Endothelial cell of umbilical vein (primary cell): ENCODE results near the gene XRRA1. TPM values are rescaled to one million over a fixed set of nuclear protein-coding genes. Genes with fewer than 3 reads are reported as not detected.
A peak's percentile ranks its signal among the peaks of the same experiment; 100 is the strongest.

Experiments used
- BruUV-seq: library from RNA; stranded (reverse); fragments of 400-500 nt; replicated peaks from 2 replicates; lab custom pipeline; 2021; lab: Mats Ljungman, UMichigan
- CTCF ChIA-PET: fragments of 300-600, 350-600 bp; sonication (Branson Sonifier 250); formaldehyde crosslinking; loops from one replicate; lab custom pipeline; 2021; ENCODE audit warnings: antibody characterized with exemption, inconsistent platforms; lab: Charles Lee
- POLR2A ChIA-PET: fragments of 300-600, 350-600 bp; sonication (Branson Sonifier 250); formaldehyde crosslinking; loops from one replicate; lab custom pipeline; 2021; ENCODE audit warnings: antibody characterized with exemption, inconsistent platforms; lab: Charles Lee
- DNase-seq: peaks from one replicate; pipeline ENCODE4 v3.0.0-alpha.2; 2011; ENCODE audit warnings: low read depth, low spot score
- FAIRE-seq: peaks from 2 replicates; lab custom pipeline; 2011; peaks lifted over from hg19 to GRCh38; lab: Jason Lieb, UNC
- H2AFZ ChIP-seq: 2 replicates; pipeline ENCODE4 v1.6.0; 2012; ENCODE audit warnings: low read depth, low read length, control low read depth, inconsistent platforms
- H3K27ac ChIP-seq: 2 replicates; pipeline ENCODE4 v1.5.1; 2011; ENCODE audit warnings: low read depth, mild to moderate bottlenecking, control low read depth, low read length, moderate library complexity; ENCODE audit not compliant: insufficient read depth
- H3K27me3 ChIP-seq, 2 experiments: 2 replicates each; pipeline versions ENCODE4 v1.6.0 to v1.6.1; 2011; ENCODE audit warnings: low read length in 2 of 2, mixed read lengths in 1 of 2; ENCODE audit not compliant: control insufficient read depth in 2 of 2, insufficient read depth in 2 of 2
- H3K36me3 ChIP-seq, 2 experiments: 2 replicates in 1 of 2; 3 replicates in 1 of 2; pipeline ENCODE4 v1.5.1; 2011; ENCODE audit warnings: low read length in 2 of 2, mild to moderate bottlenecking in 1 of 2, moderate library complexity in 1 of 2; ENCODE audit not compliant: control insufficient read depth in 2 of 2, insufficient read depth in 2 of 2; ENCODE audit errors: extremely low read depth in 1 of 2
- H3K4me1 ChIP-seq: 3 replicates; pipeline ENCODE4 v1.5.1; 2011; ENCODE audit warnings: mild to moderate bottlenecking, low read length; ENCODE audit not compliant: control insufficient read depth, insufficient read depth; ENCODE audit errors: extremely low read depth
- H3K4me2 ChIP-seq: 2 replicates; pipeline ENCODE4 v1.6.1; 2011; ENCODE audit warnings: low read length, control low read depth, mixed read lengths; ENCODE audit not compliant: insufficient read depth
- H3K4me3 ChIP-seq, 3 experiments: fragments of 200-600 bp in 1 of 3; sonication (generic), shearing (Covaris generic) in 1 of 3; replicated peaks in 1 of 3; 2 replicates each; pipeline ENCODE4 v1.5.1; 2011 to 2016; ENCODE audit warnings: control low read depth in 3 of 3, low read length in 3 of 3, mild to moderate bottlenecking in 2 of 3, inconsistent platforms in 1 of 3, low read depth in 1 of 3, moderate library complexity in 1 of 3; ENCODE audit not compliant: insufficient read depth in 1 of 3
- H3K79me2 ChIP-seq: 2 replicates; pipeline ENCODE4 v1.6.0; 2012; ENCODE audit warnings: low read length, inconsistent platforms; ENCODE audit not compliant: control insufficient read depth, insufficient read depth
- H3K9ac ChIP-seq: replicated peaks from 2 replicates; pipeline ENCODE3; 2011; ENCODE audit warnings: low read length, control low read depth; ENCODE audit not compliant: insufficient read depth; ENCODE audit errors: extremely low read depth
- H3K9me1 ChIP-seq: replicated peaks from 3 replicates; pipeline ENCODE4 v1.6.0; 2011; ENCODE audit warnings: mild to moderate bottlenecking, low read length; ENCODE audit not compliant: control insufficient read depth, insufficient read depth; ENCODE audit errors: extremely low read depth
- H3K9me3 ChIP-seq: replicated peaks from 2 replicates; pipeline ENCODE4 v1.5.1; 2012; ENCODE audit warnings: low read length, inconsistent platforms; ENCODE audit not compliant: control insufficient read depth, insufficient read depth
- H4K20me1 ChIP-seq: replicated peaks from 2 replicates; pipeline ENCODE3; 2011; ENCODE audit warnings: mild to moderate bottlenecking, low read length; ENCODE audit not compliant: control insufficient read depth, insufficient read depth; ENCODE audit errors: extremely low read depth
- CTCF ChIP-seq, 2 donors: IDR thresholded peaks; 1 replicate in 1 of 2; 2 replicates in 1 of 2; pipeline ENCODE4 v1.5.1; 2011; ENCODE audit warnings: low read length in 2 of 2, mild to moderate bottlenecking in 2 of 2, moderate library complexity in 2 of 2, control low read depth in 1 of 2, inconsistent platforms in 1 of 2, low read depth in 1 of 2; ENCODE audit not compliant: insufficient read depth in 1 of 2; ENCODE audit errors: extremely low read depth in 1 of 2
- EZH2 ChIP-seq: IDR thresholded peaks from 2 replicates; pipeline ENCODE4 v1.6.1; 2012; ENCODE audit warnings: borderline replicate concordance, low read depth, mild to moderate bottlenecking, moderate library complexity, low read length, inconsistent platforms; ENCODE audit not compliant: severe bottlenecking
- FOS ChIP-seq: IDR thresholded peaks from 2 replicates; pipeline ENCODE4 v1.6.1; 2011; ENCODE audit warnings: mild to moderate bottlenecking, low read length, moderate library complexity, borderline replicate concordance; ENCODE audit not compliant: insufficient read depth
- GATA2 ChIP-seq: IDR thresholded peaks from 2 replicates; pipeline ENCODE4 v1.7.0; 2011; ENCODE audit warnings: low read depth, mild to moderate bottlenecking, moderate library complexity, mixed read lengths, low read length; ENCODE audit not compliant: insufficient read length, insufficient read depth
- JUN ChIP-seq: IDR thresholded peaks from 2 replicates; pipeline ENCODE4 v1.6.1; 2011; ENCODE audit warnings: borderline replicate concordance, low read depth; ENCODE audit not compliant: insufficient read length, insufficient read depth
- MAX ChIP-seq: IDR thresholded peaks from 2 replicates; pipeline ENCODE4 v1.6.1; 2011; ENCODE audit not compliant: insufficient read depth, insufficient read length
- MYC ChIP-seq: IDR thresholded peaks from one replicate; pipeline ENCODE4 v1.6.1; 2011; ENCODE audit warnings: mild to moderate bottlenecking, low read depth, low read length
- POLR2A ChIP-seq: IDR thresholded peaks from 2 replicates; pipeline ENCODE4 v1.6.1; 2012; ENCODE audit warnings: low read depth, mild to moderate bottlenecking, control low read depth, low read length
- POLR2AphosphoS5 ChIP-seq: IDR thresholded peaks from 2 replicates; pipeline ENCODE4 v1.6.1; 2012; ENCODE audit warnings: low read depth, mild to moderate bottlenecking, control low read depth, low read length, moderate library complexity; ENCODE audit not compliant: insufficient read depth
- dilution Hi-C: fragments of 300-500 bp; cut with MboI; formaldehyde crosslinking; loops from one replicate; pipeline ENCODE4 v1.15.0; 2019; ENCODE audit warnings: low sequenced_read_pairs; ENCODE audit not compliant: extremely low pct_ligation_motif_present
- intact Hi-C: fragments of 100-400 bp; cut with micrococcal nuclease; formaldehyde crosslinking; loops from one replicate; pipeline ENCODE4 v1.10.0; 2022
- polyA plus RNA-seq, 4 experiments: library from polyadenylated mRNA; depleted of rRNA in 3 of 4; stranded (reverse) in 3 of 4; unstranded in 1 of 4; fragments of >200 nt; gene quantifications; 2 replicates each; pipeline versions ENCODE4 v1.2.1 to v1.2.3, GENCODE V29; 2011 to 2012; ENCODE audit warnings: missing spikeins in 1 of 4
- total RNA-seq: library from RNA; stranded (reverse); gene quantifications from 2 replicates; pipeline ENCODE4 v1.2.3, GENCODE V29; 2021

The XRRA1 gene
- total and polyA plus RNA-seq, 2 donors (not counting 3 experiments of a cell fraction or from before 2014, with no cell fraction given) = 8.6 to 11.2 TPM

GRCh38 chr11:74949753-74950137 lies 854 bp upstream of the XRRA1 start:
- peaks cover 12% of the 10 kb centered on the region for H3K4me1 ChIP-seq
- no peaks in the 10 kb centered on the region for H3K9me1 ChIP-seq
- H3K79me2 ChIP-seq = peaks cover 56% of the 10 kb centered on the region
- peaks cover 0 to 6% of the 10 kb centered on the region in 2 experiments for H3K36me3 ChIP-seq
- FAIRE-seq (no peak), DNase-seq (peak; percentile 36)
- CTCF ChIA-PET = interaction anchor here (1.1 to 1.4 kb wide), 2 partner anchors 73 to 299 kb away, joined by 3 read pairs; no protein-coding TSS in a partner anchor
- TF ChIP-seq MAX (no peak), CTCF (IDR thresholded peaks at IDR 0.05; ENCODE audit: extremely low read depth in 1 of 2, insufficient read depth in 1 of 2, low read depth in 1 of 2, low read length in 2 of 2) (no peak), GATA2 (no peak), EZH2 (no peak), MYC (no peak), POLR2A (no peak), POLR2AphosphoS5 (no peak), JUN (no peak), FOS (no peak)
- H3K27me3 ChIP-seq = no peaks in the 10 kb centered on the region
- H3K4me3 ChIP-seq = peak overlapping the region; percentile 55 to 95 (median 93)
- H3K9me3 ChIP-seq = no peaks in the 10 kb centered on the region
- H4K20me1 ChIP-seq = peaks cover 2% of the 10 kb centered on the region
- BruUV-seq = no TSS peak
- peak overlapping the region; percentile 73 for H3K27ac ChIP-seq
- POLR2A ChIA-PET = interaction anchor here (1.4 kb wide), 1 partner anchor 12 kb away, joined by 3 read pairs; no protein-coding TSS in a partner anchor
- dilution Hi-C loops (no loop called here), intact Hi-C loops (loop anchor here (2.0 to 5.0 kb wide), 2 partner anchors 13 to 83 kb away; no protein-coding TSS in a partner anchor)
- peak overlapping the region; percentile 73 for H2AFZ ChIP-seq
- peak overlapping the region; percentile 92 for H3K4me2 ChIP-seq
- H3K9ac ChIP-seq = peak overlapping the region; percentile 91
